ENCODE results near the gene INPP4B.

DNA sequence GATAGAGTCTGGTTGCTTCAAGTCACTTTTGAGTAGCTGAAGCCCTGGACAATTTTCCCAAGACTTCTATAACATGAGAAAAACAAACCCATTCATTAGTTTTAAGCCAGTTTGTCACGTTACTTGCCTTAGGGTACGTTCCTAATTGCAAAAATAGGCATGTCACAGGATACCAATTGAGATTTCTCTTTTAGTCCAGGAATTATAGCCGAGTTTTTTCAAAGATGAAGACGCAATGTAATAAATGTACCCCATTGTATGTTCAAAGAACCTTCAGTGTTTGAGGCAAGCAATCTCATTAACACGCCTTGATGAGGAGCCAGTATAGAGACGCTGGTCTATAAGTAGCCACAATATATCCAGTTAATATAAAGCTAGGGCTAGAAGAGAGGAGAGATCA, 534.2 kb downstream of the INPP4B start:
- TF ChIP-seq TAF1 (IDR thresholded peaks at IDR 0.05; ENCODE audit: low read depth, low read length) (no peak), POLR2AphosphoS5 (IDR thresholded peaks at IDR 0.05; ENCODE audit: low read depth, low read length) (no peak)

Data from GM12891 (cell line).